Mesenchymal stem cell (in vitro differentiated cells and primary cell): ENCODE measurements around the gene LRP1B.

ENCODE experiments used
- DNase-seq: peaks from one replicate; pipeline ENCODE4 v3.0.0-alpha.2; 2013
- H2AFZ ChIP-seq: one replicate; pipeline ENCODE4 v1.6.1; 2013; ENCODE audit warnings: low read depth, mild to moderate bottlenecking, control low read depth, inconsistent platforms, low read length, moderate library complexity
- H2AK5ac ChIP-seq: 2 replicates; pipeline ENCODE4 v1.6.1; 2013; ENCODE audit warnings: low read length, moderate library complexity, mild to moderate bottlenecking, inconsistent platforms; ENCODE audit not compliant: severe bottlenecking
- H2BK120ac ChIP-seq: one replicate; pipeline ENCODE4 v1.6.1; 2013; ENCODE audit warnings: low read depth, mild to moderate bottlenecking, inconsistent platforms, low read length, moderate library complexity
- H2BK12ac ChIP-seq, 2 experiments: one replicate each; pipeline ENCODE4 v1.6.1; 2013; ENCODE audit warnings: inconsistent platforms in 2 of 2, low read length in 2 of 2, mild to moderate bottlenecking in 2 of 2, moderate library complexity in 2 of 2, control low read depth in 1 of 2
- H2BK15ac ChIP-seq: one replicate; pipeline ENCODE4 v1.6.1; 2013; ENCODE audit warnings: mild to moderate bottlenecking, low read depth, inconsistent platforms; ENCODE audit not compliant: poor library complexity, severe bottlenecking
- H2BK5ac ChIP-seq: 2 replicates; pipeline ENCODE4 v1.6.1; 2013; ENCODE audit warnings: low read depth, mild to moderate bottlenecking, low read length, control low read depth, inconsistent platforms; ENCODE audit not compliant: poor library complexity, severe bottlenecking
- H3K14ac ChIP-seq, 2 experiments: one replicate each; pipeline ENCODE4 v1.6.1; 2013; ENCODE audit warnings: inconsistent platforms in 2 of 2, low read length in 2 of 2, control low read depth in 1 of 2, mild to moderate bottlenecking in 1 of 2, moderate library complexity in 1 of 2
- H3K18ac ChIP-seq, 2 experiments: one replicate each; pipeline ENCODE4 v1.6.1; 2013; ENCODE audit warnings: inconsistent platforms in 2 of 2, low read length in 2 of 2, control low read depth in 1 of 2, low read depth in 1 of 2, mild to moderate bottlenecking in 1 of 2
- H3K23ac ChIP-seq, 2 experiments: one replicate each; pipeline ENCODE4 v1.6.1; 2013; ENCODE audit warnings: inconsistent platforms in 2 of 2, low read length in 2 of 2, mild to moderate bottlenecking in 2 of 2, moderate library complexity in 2 of 2, control low read depth in 1 of 2
- H3K27ac ChIP-seq: 2 replicates; pipeline ENCODE4 v1.5.1; 2013; ENCODE audit warnings: mild to moderate bottlenecking, moderate library complexity, low read length, control low read depth, inconsistent platforms; ENCODE audit not compliant: poor library complexity, severe bottlenecking
- H3K27me3 ChIP-seq, 2 experiments: 2 replicates each; pipeline versions ENCODE4 v1.6.1 to v1.7.0; 2013; ENCODE audit warnings: low read length in 2 of 2, mild to moderate bottlenecking in 2 of 2, moderate library complexity in 2 of 2, control low read depth in 1 of 2, inconsistent platforms in 1 of 2; ENCODE audit not compliant: control insufficient read depth in 1 of 2, insufficient read depth in 1 of 2
- H3K36me3 ChIP-seq, 2 experiments: 2 replicates each; pipeline versions ENCODE4 v1.6.1 to v1.7.0; 2013; ENCODE audit warnings: low read length in 2 of 2, control low read depth in 1 of 2, inconsistent platforms in 1 of 2, low read depth in 1 of 2, mild to moderate bottlenecking in 1 of 2; ENCODE audit not compliant: insufficient read depth in 2 of 2, control insufficient read depth in 1 of 2
- H3K4ac ChIP-seq, 2 experiments: one replicate each; pipeline ENCODE4 v1.6.1; 2013; ENCODE audit warnings: inconsistent platforms in 2 of 2, low read length in 2 of 2, mild to moderate bottlenecking in 2 of 2, moderate library complexity in 2 of 2, control low read depth in 1 of 2, low read depth in 1 of 2
- H3K4me1 ChIP-seq: 2 replicates; pipeline ENCODE4 v1.6.1; 2013; ENCODE audit warnings: low read depth, low read length, control low read depth; ENCODE audit not compliant: control insufficient read depth, insufficient read depth
- H3K4me2 ChIP-seq: 2 replicates; pipeline ENCODE4 v1.6.1; 2013; ENCODE audit warnings: low read length, mild to moderate bottlenecking, inconsistent platforms; ENCODE audit not compliant: poor library complexity, severe bottlenecking
- H3K4me3 ChIP-seq, 2 experiments: 2 replicates each; pipeline versions ENCODE4 v1.5.1 to v1.7.0; 2013; ENCODE audit warnings: low read length in 2 of 2, mild to moderate bottlenecking in 2 of 2, control low read depth in 1 of 2, low read depth in 1 of 2; ENCODE audit not compliant: insufficient read depth in 1 of 2
- H3K79me1 ChIP-seq: replicated peaks from 2 replicates; pipeline ENCODE4 v1.6.1; 2013; ENCODE audit warnings: mild to moderate bottlenecking, control low read depth, low read length, inconsistent platforms; ENCODE audit not compliant: poor library complexity, severe bottlenecking
- H3K9ac ChIP-seq: 2 replicates; pipeline ENCODE4 v1.7.0; 2013; ENCODE audit warnings: mild to moderate bottlenecking, low read length, moderate library complexity
- H3K9me3 ChIP-seq: 2 replicates; pipeline ENCODE4 v1.7.0; 2013; ENCODE audit warnings: mild to moderate bottlenecking, low read length; ENCODE audit not compliant: control insufficient read depth
- H4K8ac ChIP-seq: one replicate; pipeline ENCODE4 v1.6.1; 2013; ENCODE audit warnings: inconsistent platforms, mild to moderate bottlenecking, low read length, moderate library complexity
- H4K91ac ChIP-seq: one replicate; pipeline ENCODE4 v1.6.1; 2013; ENCODE audit warnings: mild to moderate bottlenecking, low read length, inconsistent platforms
- WGBS: methylation state at CpG from one replicate; pipeline ENCODE4 v1.1.7; 2013; ENCODE audit warnings: mixed read lengths; 5-methylcytosine and 5-hydroxymethylcytosine counted together

LRP1B gene

DNA sequence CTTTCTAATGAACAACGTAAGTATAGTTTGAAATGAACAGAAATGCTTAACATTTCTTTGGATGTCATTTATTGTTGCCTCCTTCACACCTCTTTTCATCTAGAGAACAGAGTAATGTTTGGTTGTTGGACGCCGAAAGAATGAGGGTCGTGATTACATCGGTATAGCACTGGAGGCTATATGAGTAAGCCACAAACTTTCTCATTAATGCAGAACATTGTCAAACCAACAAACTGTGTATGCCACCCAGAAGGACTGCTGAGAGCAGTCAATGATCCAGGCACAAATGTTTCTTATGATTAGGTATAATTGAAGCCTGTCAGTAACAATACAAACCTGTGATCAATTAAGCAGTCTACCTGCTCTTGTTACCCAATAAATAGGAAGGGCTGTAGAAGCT is 1855.9 kb downstream of the LRP1B start:
- H3K79me1 ChIP-seq: no peaks in the 10 kb centered on the region
- H3K14ac ChIP-seq: no peak overlapping the region
- no peak overlapping the region for H3K4me2 ChIP-seq
- H3K4ac ChIP-seq: no peak overlapping the region
- no peak overlapping the region for H2AK5ac ChIP-seq
- no peak overlapping the region for H3K18ac ChIP-seq
- H3K4me3 ChIP-seq: no peak overlapping the region
- no peak overlapping the region for H4K8ac ChIP-seq
- no peak overlapping the region for H2BK12ac ChIP-seq
- H2AFZ ChIP-seq: no peak overlapping the region
- 94% methylated on average over 4 of the region's 5 CpGs for WGBS
- no peaks in the 10 kb centered on the region for H3K27me3 ChIP-seq
- H3K27ac ChIP-seq: no peak overlapping the region
- no peak overlapping the region for H2BK5ac ChIP-seq
- H4K91ac ChIP-seq: no peak overlapping the region
- H3K4me1 ChIP-seq: no peaks in the 10 kb centered on the region
- H2BK120ac ChIP-seq: no peak overlapping the region
- H3K23ac ChIP-seq: no peak overlapping the region
- H3K9me3 ChIP-seq: no peaks in the 10 kb centered on the region
- DNase-seq: no peak
- H3K36me3 ChIP-seq: no peaks in the 10 kb centered on the region
- no peak overlapping the region for H2BK15ac ChIP-seq
- no peak overlapping the region for H3K9ac ChIP-seq

DNA sequence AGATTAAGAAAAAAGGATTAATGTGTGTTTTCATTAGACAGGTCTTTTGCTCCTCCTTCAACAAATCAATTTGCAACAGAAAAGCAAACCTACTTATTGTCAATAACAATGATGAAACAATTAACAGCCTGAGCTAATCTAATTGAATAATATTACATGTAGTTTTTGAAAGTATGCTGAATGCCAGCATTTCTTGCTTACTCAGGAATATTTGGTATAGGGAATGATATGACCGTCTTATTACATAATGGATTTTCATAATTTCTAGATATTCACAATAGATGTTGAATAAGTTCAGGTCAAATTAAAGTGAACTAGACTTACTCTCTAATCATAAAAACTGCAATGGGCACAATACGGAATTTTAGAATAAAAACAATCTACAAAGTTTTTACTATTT is 1856.9 kb downstream of the LRP1B start:
- H3K79me1 ChIP-seq: no peaks in the 10 kb centered on the region
- no peak overlapping the region for H2BK120ac ChIP-seq
- no peak overlapping the region for H3K23ac ChIP-seq
- no peak overlapping the region for H4K91ac ChIP-seq
- H3K36me3 ChIP-seq: no peaks in the 10 kb centered on the region
- DNase-seq: no peak
- no peaks in the 10 kb centered on the region for H3K4me1 ChIP-seq
- H2AFZ ChIP-seq: no peak overlapping the region
- H3K27me3 ChIP-seq: no peaks in the 10 kb centered on the region
- H3K4me2 ChIP-seq: no peak overlapping the region
- WGBS: 100% methylated on average over 1 of the region's 2 CpGs
- H3K4me3 ChIP-seq: no peak overlapping the region
- no peak overlapping the region for H2BK5ac ChIP-seq
- H3K9me3 ChIP-seq: no peaks in the 10 kb centered on the region
- no peak overlapping the region for H2BK12ac ChIP-seq
- no peak overlapping the region for H3K18ac ChIP-seq
- no peak overlapping the region for H3K27ac ChIP-seq
- H3K14ac ChIP-seq: no peak overlapping the region
- H4K8ac ChIP-seq: no peak overlapping the region
- H2BK15ac ChIP-seq: no peak overlapping the region
- no peak overlapping the region for H3K9ac ChIP-seq
- no peak overlapping the region for H3K4ac ChIP-seq
- no peak overlapping the region for H2AK5ac ChIP-seq

DNA sequence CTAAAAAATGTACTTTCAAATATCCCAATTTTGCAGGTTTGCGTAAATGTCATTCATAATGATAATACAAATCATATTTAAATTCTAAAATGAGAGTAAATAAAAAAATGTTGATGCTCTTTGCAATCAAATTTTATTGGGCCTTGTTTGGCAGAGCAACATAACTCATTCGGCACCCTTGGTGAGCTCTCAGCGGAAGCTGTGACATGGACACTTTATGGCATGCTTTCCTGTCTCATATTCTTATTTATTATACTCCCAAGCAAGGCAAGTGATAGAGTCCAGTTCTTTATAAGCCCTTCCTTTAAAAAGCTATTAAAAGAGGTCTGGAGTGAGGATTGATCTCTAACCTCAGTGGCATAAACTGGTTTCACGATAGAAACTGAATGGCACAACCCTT is 1857.4 kb downstream of the LRP1B start:
- 33% methylated on average over 3 of the region's 4 CpGs for WGBS
- Histone ChIP-seq H3K4me2 (no peak overlapping the region), H2AFZ (no peak overlapping the region)

DNA sequence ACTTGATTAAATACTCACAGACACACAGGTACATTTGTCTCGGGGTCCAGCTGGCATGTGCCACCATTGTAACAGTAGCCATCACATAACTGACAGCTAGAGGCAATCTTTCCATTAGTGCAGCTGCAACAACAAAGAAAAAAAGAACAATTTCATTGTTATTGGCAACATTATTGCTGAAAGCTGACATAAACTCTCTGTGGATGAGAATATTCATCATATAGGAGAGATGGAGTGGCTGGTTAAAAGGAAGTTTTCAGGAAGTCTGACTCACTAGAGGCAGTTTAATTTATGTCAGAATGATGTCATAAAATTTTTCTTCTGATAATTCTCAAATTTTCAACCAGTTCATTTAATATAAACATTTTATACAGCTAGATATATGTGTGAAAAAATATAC is 1860.6 kb downstream of the LRP1B start:
- WGBS: 100% methylated on average over 1 of the region's 1 CpG
- H2BK15ac ChIP-seq: no peak overlapping the region

More for the DNA sequence above, 1857.4 kb downstream of the LRP1B start:
- Histone ChIP-seq H3K9me3 (no peaks in the 10 kb centered on the region), H2BK12ac (no peak overlapping the region), H3K18ac (no peak overlapping the region), H4K91ac (no peak overlapping the region), H2BK120ac (no peak overlapping the region), H3K23ac (no peak overlapping the region), H2BK15ac (no peak overlapping the region), H3K4me3 (no peak overlapping the region), H3K27ac (no peak overlapping the region), H3K4ac (no peak overlapping the region), H2BK5ac (no peak overlapping the region), H3K4me1 (no peaks in the 10 kb centered on the region), H3K36me3 (no peaks in the 10 kb centered on the region), H4K8ac (no peak overlapping the region), H3K27me3 (no peaks in the 10 kb centered on the region), H3K9ac (no peak overlapping the region), H2AK5ac (no peak overlapping the region), H3K14ac (no peak overlapping the region), H3K79me1 (no peaks in the 10 kb centered on the region)
- no peak for DNase-seq

More for the DNA sequence above, 1860.6 kb downstream of the LRP1B start:
- no peak overlapping the region for H2BK5ac ChIP-seq
- no peak overlapping the region for H3K4me3 ChIP-seq
- H3K9me3 ChIP-seq: no peaks in the 10 kb centered on the region
- no peaks in the 10 kb centered on the region for H3K4me1 ChIP-seq
- no peak overlapping the region for H4K91ac ChIP-seq
- H2BK12ac ChIP-seq: no peak overlapping the region
- no peak overlapping the region for H3K27ac ChIP-seq
- no peak overlapping the region for H3K9ac ChIP-seq
- H2BK120ac ChIP-seq: no peak overlapping the region
- H3K14ac ChIP-seq: no peak overlapping the region
- H3K27me3 ChIP-seq: no peaks in the 10 kb centered on the region
- H3K23ac ChIP-seq: no peak overlapping the region
- no peak overlapping the region for H3K4ac ChIP-seq
- H2AFZ ChIP-seq: no peak overlapping the region
- no peaks in the 10 kb centered on the region for H3K36me3 ChIP-seq
- no peak overlapping the region for H2AK5ac ChIP-seq
- DNase-seq: peak; percentile 18
- no peak overlapping the region for H3K18ac ChIP-seq
- no peak overlapping the region for H3K4me2 ChIP-seq
- no peaks in the 10 kb centered on the region for H3K79me1 ChIP-seq
- no peak overlapping the region for H4K8ac ChIP-seq
